H1 (cell line): Measurements from ENCODE around the gene ZNRF2. TPM values are rescaled to one million over a fixed set of nuclear protein-coding genes. Genes with fewer than 3 reads are reported as not detected.
A peak's percentile ranks its signal among the peaks of the same experiment; 100 is the strongest.

Source experiments
- CTCF ChIA-PET: fragments of 300-600 bp; sonication (Branson Sonifier 250); formaldehyde crosslinking; loops from one replicate; lab custom pipeline; 2021; ENCODE audit not compliant: partially characterized antibody; lab: Charles Lee
- POLR2A ChIA-PET: fragments of 300-600 bp; sonication (Branson Sonifier 250); formaldehyde crosslinking; loops from one replicate; lab custom pipeline; 2021; ENCODE audit warnings: inconsistent platforms; ENCODE audit not compliant: partially characterized antibody; lab: Charles Lee
- DNase-seq, 2 experiments: peaks; one replicate each; pipeline versions ENCODE4 v3.0.0 to v3.0.0-alpha.2; 2010 to 2022; ENCODE audit warnings: low spot score in 2 of 2, low read depth in 1 of 2, mixed read lengths in 1 of 2
- FAIRE-seq: peaks from 2 replicates; lab custom pipeline; 2011; peaks lifted over from hg19 to GRCh38; lab: Jason Lieb, UNC
- H2AFZ ChIP-seq: 2 replicates; pipeline ENCODE4 v1.8.1; 2012; ENCODE audit warnings: low read length, inconsistent platforms
- H2AK5ac ChIP-seq: 2 replicates; pipeline ENCODE4 v1.6.1; 2013; ENCODE audit warnings: low read depth, low read length
- H2BK120ac ChIP-seq: replicated peaks from 2 replicates; pipeline ENCODE3; 2013; ENCODE audit warnings: low read depth, low read length, inconsistent platforms
- H2BK12ac ChIP-seq: 2 replicates; pipeline ENCODE4 v1.6.1; 2013; ENCODE audit warnings: low read depth, low read length
- H2BK15ac ChIP-seq: 2 replicates; pipeline ENCODE4 v1.6.1; 2013; ENCODE audit warnings: low read length
- H2BK20ac ChIP-seq: 2 replicates; pipeline ENCODE4 v1.6.1; 2013; ENCODE audit warnings: low read length
- H2BK5ac ChIP-seq: 2 replicates; pipeline ENCODE4 v1.6.1; 2013; ENCODE audit warnings: low read depth, low read length
- H3K14ac ChIP-seq: 2 replicates; pipeline ENCODE4 v1.6.1; 2013; ENCODE audit warnings: inconsistent platforms; ENCODE audit not compliant: insufficient read length
- H3K18ac ChIP-seq: 2 replicates; pipeline ENCODE4 v1.6.1; 2013; ENCODE audit warnings: low read length; ENCODE audit errors: extremely low read depth
- H3K23ac ChIP-seq: 2 replicates; pipeline ENCODE4 v1.6.1; 2013; ENCODE audit warnings: inconsistent platforms; ENCODE audit not compliant: insufficient read length
- H3K23me2 ChIP-seq: 2 replicates; pipeline ENCODE4 v1.6.1; 2013; ENCODE audit warnings: low read depth, low read length
- H3K27ac ChIP-seq: 2 replicates; pipeline ENCODE4 v1.6.1; 2011; ENCODE audit warnings: low read depth, low read length, inconsistent platforms
- H3K27me3 ChIP-seq, 4 experiments: replicated peaks in 1 of 4; 1 replicate in 1 of 4; 2 replicates in 3 of 4; pipeline versions ENCODE4 v1.6.1 to v1.8.1; 2011 to 2013; ENCODE audit warnings: low read length in 3 of 4, mild to moderate bottlenecking in 3 of 4, inconsistent platforms in 2 of 4, mixed read lengths in 2 of 4, moderate library complexity in 1 of 4; ENCODE audit not compliant: control insufficient read depth in 3 of 4, insufficient read depth in 3 of 4; ENCODE audit errors: extremely low read depth in 1 of 4
- H3K36me3 ChIP-seq, 4 experiments: 2 replicates each; pipeline versions ENCODE4 v1.6.1 to v1.8.1; 2011 to 2013; ENCODE audit warnings: mild to moderate bottlenecking in 4 of 4, low read length in 3 of 4, moderate library complexity in 2 of 4, control low read depth in 1 of 4, inconsistent platforms in 1 of 4; ENCODE audit not compliant: insufficient read depth in 4 of 4, control insufficient read depth in 2 of 4
- H3K4ac ChIP-seq: replicated peaks from 2 replicates; pipeline ENCODE3; 2013; ENCODE audit warnings: low read length, low read depth, mixed read lengths, inconsistent platforms; ENCODE audit not compliant: insufficient read length
- H3K4me1 ChIP-seq, 4 experiments: replicated peaks in 1 of 4; 1 replicate in 1 of 4; 2 replicates in 3 of 4; pipeline versions ENCODE4 v1.6.1 to v1.8.1; 2011 to 2013; ENCODE audit warnings: low read length in 3 of 4, inconsistent platforms in 2 of 4, mixed read lengths in 1 of 4; ENCODE audit not compliant: insufficient read depth in 4 of 4, control insufficient read depth in 3 of 4
- H3K4me2 ChIP-seq, 2 experiments: 2 replicates each; pipeline versions ENCODE4 v1.6.1 to v1.8.1; 2011 to 2013; ENCODE audit warnings: low read depth in 2 of 2, low read length in 2 of 2, control low read depth in 1 of 2, inconsistent platforms in 1 of 2, mild to moderate bottlenecking in 1 of 2; ENCODE audit not compliant: insufficient read depth in 1 of 2
- H3K4me3 ChIP-seq, 4 experiments: fragments of 200-600, 300-600 bp in 1 of 4; sonication (generic), shearing (Covaris generic), sonication (Bioruptor Twin) in 1 of 4; 2 replicates each; pipeline versions ENCODE4 v1.5.1 to v1.8.1; 2011 to 2016; ENCODE audit warnings: low read length in 4 of 4, low read depth in 3 of 4, control low read depth in 2 of 4, inconsistent platforms in 2 of 4, mild to moderate bottlenecking in 2 of 4, mixed read lengths in 1 of 4, moderate library complexity in 1 of 4; ENCODE audit not compliant: insufficient read depth in 2 of 4; ENCODE audit errors: extremely low read depth in 1 of 4
- H3K56ac ChIP-seq: replicated peaks from 2 replicates; pipeline ENCODE3; 2013; ENCODE audit warnings: low read depth, mild to moderate bottlenecking, mixed read lengths, low read length, inconsistent platforms; ENCODE audit not compliant: insufficient read length
- H3K79me1 ChIP-seq: 2 replicates; pipeline ENCODE4 v1.6.1; 2013; ENCODE audit warnings: low read depth, low read length, control low read depth
- H3K79me2 ChIP-seq, 2 experiments: 2 replicates each; pipeline versions ENCODE4 v1.6.1 to v1.8.1; 2012 to 2013; ENCODE audit warnings: low read length in 2 of 2, mild to moderate bottlenecking in 2 of 2, inconsistent platforms in 1 of 2; ENCODE audit not compliant: insufficient read depth in 2 of 2, control insufficient read depth in 1 of 2
- H3K9ac ChIP-seq, 4 experiments: replicated peaks in 1 of 4; 1 replicate in 1 of 4; 2 replicates in 3 of 4; pipeline versions ENCODE4 v1.6.1 to v1.8.1; 2011 to 2013; ENCODE audit warnings: low read depth in 3 of 4, low read length in 3 of 4, control low read depth in 2 of 4, mild to moderate bottlenecking in 2 of 4, moderate library complexity in 2 of 4, inconsistent platforms in 1 of 4; ENCODE audit errors: extremely low read depth in 1 of 4
- H3K9me3 ChIP-seq, 2 experiments: 2 replicates each; pipeline versions ENCODE4 v1.6.1 to v1.8.1; 2012 to 2013; ENCODE audit warnings: mild to moderate bottlenecking in 2 of 2, moderate library complexity in 2 of 2, control low read depth in 1 of 2, inconsistent platforms in 1 of 2, low read depth in 1 of 2, low read length in 1 of 2, mixed read lengths in 1 of 2; ENCODE audit not compliant: insufficient read depth in 2 of 2
- H4K20me1 ChIP-seq, 2 experiments: replicated peaks in 1 of 2; 2 replicates each; pipeline versions ENCODE3 to v1.8.1; 2011 to 2013; ENCODE audit warnings: inconsistent platforms in 2 of 2, low read length in 2 of 2, mild to moderate bottlenecking in 1 of 2; ENCODE audit not compliant: insufficient read depth in 2 of 2, control insufficient read depth in 1 of 2
- H4K5ac ChIP-seq: 2 replicates; pipeline ENCODE4 v1.6.1; 2013; ENCODE audit warnings: low read length, low read depth, mixed read lengths, inconsistent platforms; ENCODE audit not compliant: insufficient read length
- H4K8ac ChIP-seq: 2 replicates; pipeline ENCODE4 v1.8.0; 2013; ENCODE audit warnings: mild to moderate bottlenecking, moderate library complexity, low read length, inconsistent platforms; ENCODE audit not compliant: insufficient read depth; ENCODE audit errors: extremely low read depth
- H4K91ac ChIP-seq: replicated peaks from 2 replicates; pipeline ENCODE3; 2013; ENCODE audit warnings: low read length, mixed read lengths, inconsistent platforms; ENCODE audit not compliant: insufficient read length
- ASH2L ChIP-seq: fragments of 200-600, 300-600 bp; sonication (generic); IDR thresholded peaks from one replicate; pipeline ENCODE4 v1.7.1; 2017; ENCODE audit warnings: low read length
- CBX5 ChIP-seq: fragments of 300-800, 300-1000 bp; sonication (generic); IDR thresholded peaks from 2 replicates; pipeline ENCODE4 v1.7.1; 2016; ENCODE audit warnings: antibody characterized with exemption, low read length, low read depth
- CEBPB ChIP-seq: IDR thresholded peaks from 2 replicates; pipeline ENCODE4 v1.6.1; 2012; ENCODE audit warnings: low read depth, low read length
- FOSL1 ChIP-seq: IDR thresholded peaks from 2 replicates; pipeline ENCODE4 v1.6.1; 2011; ENCODE audit warnings: mild to moderate bottlenecking, low read depth, low read length, moderate library complexity; ENCODE audit not compliant: insufficient read depth
- GTF2F1 ChIP-seq: IDR thresholded peaks from 2 replicates; pipeline ENCODE4 v1.6.1; 2012; ENCODE audit warnings: low read depth, low read length, improper control_type of control experiment, borderline replicate concordance
- HDAC2 ChIP-seq, 2 experiments: fragments of 300-600 bp in 1 of 2; sonication (generic) in 1 of 2; IDR thresholded peaks; 2 replicates each; pipeline ENCODE4 v1.6.1; 2011 to 2012; ENCODE audit warnings: low read depth in 2 of 2, low read length in 2 of 2, mild to moderate bottlenecking in 2 of 2, moderate library complexity in 2 of 2, borderline replicate concordance in 1 of 2, inconsistent platforms in 1 of 2
- KDM1A ChIP-seq: fragments of 200-600, 300-600 bp; sonication (generic); IDR thresholded peaks from 2 replicates; pipeline ENCODE4 v1.7.1; 2016; ENCODE audit warnings: mild to moderate bottlenecking, low read length, borderline replicate concordance
- NANOG ChIP-seq: IDR thresholded peaks from 2 replicates; pipeline ENCODE4 v1.6.1; 2011; ENCODE audit warnings: low read length, low read depth, mild to moderate bottlenecking, inconsistent platforms; ENCODE audit not compliant: insufficient read depth, poor library complexity, severe bottlenecking
- RAD21 ChIP-seq, 2 experiments: IDR thresholded peaks in 1 of 2; conservative IDR thresholded peaks in 1 of 2; 2 replicates each; pipeline ENCODE4 v1.6.1; 2011; ENCODE audit warnings: low read depth in 2 of 2, low read length in 2 of 2, improper control_type of control experiment in 1 of 2, inconsistent platforms in 1 of 2, mild to moderate bottlenecking in 1 of 2, moderate library complexity in 1 of 2
- RNF2 ChIP-seq: fragments of 200-900, 300-1000 bp; sonication (generic); IDR thresholded peaks from 2 replicates; pipeline ENCODE4 v1.7.1; 2016; ENCODE audit warnings: borderline replicate concordance, low read depth, mild to moderate bottlenecking, antibody characterized with exemption, low read length; ENCODE audit not compliant: poor library complexity, severe bottlenecking; ENCODE audit errors: missing control alignments
- SAP30 ChIP-seq: fragments of 300-600 bp; sonication (generic); IDR thresholded peaks from 2 replicates; pipeline ENCODE4 v1.7.1; 2012; ENCODE audit warnings: low read length, moderate library complexity, mild to moderate bottlenecking, inconsistent platforms; ENCODE audit not compliant: insufficient read depth, insufficient replicate concordance
- SP2 ChIP-seq: IDR thresholded peaks from 2 replicates; pipeline ENCODE4 v1.6.1; 2012; ENCODE audit warnings: mild to moderate bottlenecking, low read length, inconsistent platforms
- TEAD4 ChIP-seq: IDR thresholded peaks from 2 replicates; pipeline ENCODE4 v1.6.1; 2012; ENCODE audit warnings: low read depth, low read length, inconsistent platforms, mixed read lengths
- WGBS, 2 experiments: shearing (Covaris generic) in 1 of 2; methylation state at CpG; one replicate each; pipeline versions ENCODE4 v1.1.6 to v1.1.7; 2013 to 2015; ENCODE audit warnings: low lambda C conversion rate in 2 of 2, mixed read lengths in 2 of 2, inconsistent platforms in 1 of 2, low coverage in 1 of 2, missing lambda C conversion rate in 1 of 2; ENCODE audit not compliant: insufficient replicate concordance in 2 of 2, insufficient coverage in 1 of 2, insufficient read length in 1 of 2; ENCODE audit errors: extremely low coverage in 1 of 2, missing lambda C conversion rate in 1 of 2; 5-methylcytosine and 5-hydroxymethylcytosine counted together
- polyA plus RNA-seq, 7 experiments: library from polyadenylated mRNA; depleted of rRNA in 3 of 7; stranded (reverse) in 5 of 7; unstranded in 2 of 7; fragments of >200 nt in 5 of 7; fragments of 200-250 nt in 2 of 7; gene quantifications; 1 replicate in 5 of 7; 2 replicates in 1 of 7; 4 replicates in 1 of 7; pipeline versions ENCODE4 v1.2.1 to v1.2.3, GENCODE V29; 2011 to 2013; ENCODE audit warnings: missing spikeins in 2 of 7, mixed read lengths in 2 of 7
- total RNA-seq: library from RNA; stranded (reverse); fragmentation: NEBNext Ultra II Directional; extraction: Animal tissue kit (Norgen Biotek cat#: 25700); gene quantifications from 2 replicates; pipeline ENCODE4 v1.2.1, GENCODE V29; 2021

Gene ZNRF2
- total and polyA plus RNA-seq, 2 of the 8 experiments (the other 6 are each of a cell fraction or from before 2014, with no cell fraction given), result 2.9 to 16.2 TPM

DNA sequence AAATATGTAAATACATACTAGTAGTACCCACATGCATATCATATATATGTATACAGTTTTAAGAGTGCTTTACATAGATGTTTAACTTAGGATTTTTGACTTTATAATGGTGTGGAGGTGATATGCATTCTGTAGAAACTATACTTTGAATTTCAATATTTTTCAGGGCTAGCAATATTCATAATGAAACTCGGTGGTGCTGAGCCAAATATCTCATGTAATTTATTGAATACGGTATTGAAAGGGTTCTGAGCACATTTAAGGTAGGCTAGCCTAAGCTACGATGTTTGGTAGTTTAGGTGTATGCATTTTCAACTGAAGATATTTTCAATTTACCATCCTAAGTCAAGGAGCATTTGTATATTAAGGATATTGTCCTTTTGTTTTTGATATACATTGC, 36.0 kb downstream of the ZNRF2 start:
- 83% methylated on average over 3 of the region's 3 CpGs; no CpG with 5 or more reads in 1 of the 2 experiments for WGBS, 2 experiments
- Histone ChIP-seq H3K79me1 (no peaks in the 10 kb centered on the region; the same call in 1 of the 2 replicates), H3K9me3 (no peaks in the 10 kb centered on the region), H3K14ac (no peak overlapping the region), H4K8ac (no peak overlapping the region), H4K5ac (no peak overlapping the region), H2AFZ (no peak overlapping the region), H3K79me2 (peaks cover 0 to 85% of the 10 kb centered on the region in 2 experiments; a peak in 3 of 4 replicates), H4K91ac (no peak overlapping the region), H2BK5ac (no peak overlapping the region), H2BK120ac (no peak overlapping the region), H3K9ac (no peak overlapping the region), H3K18ac (no peak overlapping the region), H3K27me3 (no peaks in the 10 kb centered on the region), H2AK5ac (no peak overlapping the region), H2BK12ac (no peak overlapping the region), H2BK15ac (no peak overlapping the region), H3K27ac (no peak overlapping the region), H3K4me1 (peaks cover 4 to 23% (median 11%) of the 10 kb centered on the region in 4 experiments; a peak in 5 of 7 replicates), H3K56ac (no peak overlapping the region), H3K4me3 (peak overlapping the region in 1 of 4 experiments; percentile 40; a peak in 2 of 8 replicates), H3K4ac (no peak overlapping the region), H3K23ac (no peak overlapping the region), H3K36me3 (0 out of 8 replicates have a peak, but pooled peaks cover 0 to 3% (median 0%) of the 10 kb centered on the region in 4 experiments), H4K20me1 (no peaks in the 10 kb centered on the region), H2BK20ac (no peak overlapping the region)
- ChIA-PET POLR2A (no interaction called here), CTCF (no interaction called here)
- DNase-seq (no peak), FAIRE-seq (no peak)
- no peak for TF ChIP-seq HDAC2 (IDR thresholded peaks at IDR 0.05; ENCODE audit: borderline replicate concordance in 1 of 2, low read depth in 2 of 2, low read length in 2 of 2)
- TF ChIP-seq CEBPB, result no peak
- TF ChIP-seq TEAD4, result no peak
- no peak for TF ChIP-seq NANOG
- no peak for TF ChIP-seq GTF2F1
- no peak for TF ChIP-seq FOSL1
- TF ChIP-seq CBX5, result no peak
- TF ChIP-seq RAD21 (IDR thresholded peaks at IDR 0.05 in 1 of 2, conservative IDR thresholded peaks at IDR 0.05 in 1 of 2; ENCODE audit: low read depth in 2 of 2, low read length in 2 of 2), result no peak
- TF ChIP-seq SAP30, result no peak
- TF ChIP-seq RNF2, result no peak
- no peak for TF ChIP-seq ASH2L
- no peak for TF ChIP-seq SP2
- no peak for TF ChIP-seq KDM1A
- TF ChIP-seq, all 59 proteins: peak for 0
- H3K23me2 ChIP-seq, result no peaks in the 10 kb centered on the region
- peak overlapping the region; percentile 42 to 67; a peak in 2 of 4 replicates for H3K4me2 ChIP-seq
